Measurements from ENCODE around the gene SPRR5.

The SPRR5 gene, protein sequence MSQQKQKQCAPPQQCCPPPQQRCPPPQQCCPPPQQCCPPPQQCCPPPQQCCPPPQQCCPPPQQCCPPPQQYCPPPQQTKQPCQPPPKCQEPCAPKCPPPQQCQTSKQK

DNA sequence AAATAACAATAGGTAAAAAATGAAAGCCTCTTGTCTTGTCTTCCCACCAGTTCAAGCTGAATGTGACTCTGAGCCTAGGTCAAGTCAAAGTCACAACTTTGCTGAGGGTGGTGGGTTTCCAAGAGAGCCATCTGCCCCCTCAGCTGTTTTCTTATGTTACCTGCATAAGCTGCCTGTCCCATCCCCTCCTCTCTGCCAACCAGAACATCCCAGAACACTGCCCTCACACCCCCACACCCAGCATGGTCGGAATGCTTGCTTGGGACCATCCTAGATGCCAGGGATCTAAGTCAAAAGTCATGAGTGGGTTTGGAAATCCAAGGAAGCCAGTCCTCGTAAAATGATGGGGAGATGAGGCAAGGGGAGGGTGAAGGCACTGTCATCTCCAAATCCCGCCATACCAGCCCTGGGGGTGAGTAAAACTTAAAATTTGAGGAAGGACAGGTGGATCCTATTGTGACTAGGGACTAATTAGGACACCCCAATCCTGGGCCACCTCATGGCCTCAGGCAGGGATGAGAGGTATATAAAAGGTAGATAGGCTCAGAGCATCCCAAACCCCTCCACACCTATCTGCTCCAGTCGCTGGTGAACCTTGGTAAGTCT lies at the start of gene SPRR5:
Gene SPRR5 (plus strand): TSS at position 556 of the 606 bp plus-strand sequence. CDS start 1,349 bp downstream, outside the sequence.
- DNase-seq = no peak

DNA sequence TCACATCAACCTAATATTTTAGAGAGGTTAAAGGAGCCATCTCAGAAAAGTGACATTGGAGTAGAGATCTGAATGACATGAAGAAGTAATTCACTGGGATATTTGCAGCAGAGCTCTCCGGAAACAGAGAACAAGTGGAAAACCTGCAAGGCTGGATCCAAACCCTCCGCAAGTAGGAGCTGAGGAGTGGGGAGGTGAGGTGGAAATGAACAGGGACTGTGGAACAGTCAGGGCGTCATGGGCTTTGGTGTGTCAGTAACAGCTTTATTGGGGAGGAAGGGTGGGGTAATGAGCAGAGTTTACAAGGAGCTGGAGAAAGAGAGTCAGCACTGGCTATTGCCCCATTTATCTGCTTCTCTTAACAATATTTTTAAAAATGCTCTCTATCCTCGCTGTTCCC lies 48.0 kb upstream of the SPRR5 start:
- no peak for DNase-seq

DNA sequence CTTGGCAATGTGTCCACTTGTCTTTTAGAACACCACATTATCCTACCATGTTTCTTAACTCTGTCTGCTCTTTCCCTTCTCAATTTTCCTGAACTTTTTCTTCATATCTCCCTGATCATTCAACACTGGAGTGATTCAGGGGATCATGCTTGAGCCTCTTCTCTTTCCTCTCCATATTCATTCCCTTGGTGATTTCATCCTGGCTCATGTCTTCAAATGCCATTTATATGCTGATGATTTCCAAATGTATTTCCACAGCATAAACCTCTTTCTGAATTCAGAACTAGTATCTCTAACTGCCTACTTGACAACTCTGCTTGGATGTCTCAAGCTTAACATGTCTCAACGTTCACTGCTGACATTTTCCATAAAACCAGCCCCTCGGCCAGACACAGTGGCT lies 47.1 kb upstream of the SPRR5 start:
- DNase-seq = no peak

DNA sequence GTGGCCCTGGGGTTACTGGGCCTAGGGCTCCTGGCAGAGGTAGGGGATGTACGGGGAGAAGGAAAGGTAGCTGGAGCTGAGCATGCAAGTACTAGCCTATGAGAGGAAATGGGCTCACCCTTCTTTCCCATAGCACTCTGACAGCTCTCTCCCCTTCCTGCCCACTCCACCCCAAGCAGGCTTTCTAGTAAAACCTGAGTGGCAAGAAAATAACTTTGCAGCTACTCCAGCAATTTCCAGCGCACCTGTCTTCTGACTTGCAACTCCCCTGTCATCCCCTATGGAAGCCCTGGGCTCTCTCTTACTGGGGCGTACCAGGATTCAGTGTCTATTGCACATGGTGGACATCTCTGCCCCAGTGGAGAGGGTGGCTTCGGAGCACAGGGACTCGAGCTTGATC lies 45.4 kb upstream of the SPRR5 start:
- no peak for DNase-seq

DNA sequence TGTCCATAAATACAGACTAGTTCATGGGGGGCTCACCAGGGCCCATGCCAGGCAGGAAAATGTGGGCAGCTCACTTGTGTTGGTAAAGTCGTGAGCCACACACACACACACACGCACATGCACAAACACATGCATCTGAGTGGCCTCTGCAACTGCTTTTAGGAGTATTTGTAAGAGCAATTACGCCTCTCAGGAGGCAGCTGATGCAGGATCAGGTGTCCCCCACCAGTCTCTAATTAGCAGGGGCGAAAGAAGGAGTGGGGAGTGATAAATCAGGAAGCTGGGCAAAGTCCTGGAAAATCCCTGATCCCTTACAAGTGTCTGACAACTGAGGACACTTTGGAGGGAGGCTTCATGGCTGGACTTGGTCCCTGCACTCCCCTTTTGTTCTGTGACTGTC lies 44.4 kb upstream of the SPRR5 start:
- no peak for DNase-seq

DNA sequence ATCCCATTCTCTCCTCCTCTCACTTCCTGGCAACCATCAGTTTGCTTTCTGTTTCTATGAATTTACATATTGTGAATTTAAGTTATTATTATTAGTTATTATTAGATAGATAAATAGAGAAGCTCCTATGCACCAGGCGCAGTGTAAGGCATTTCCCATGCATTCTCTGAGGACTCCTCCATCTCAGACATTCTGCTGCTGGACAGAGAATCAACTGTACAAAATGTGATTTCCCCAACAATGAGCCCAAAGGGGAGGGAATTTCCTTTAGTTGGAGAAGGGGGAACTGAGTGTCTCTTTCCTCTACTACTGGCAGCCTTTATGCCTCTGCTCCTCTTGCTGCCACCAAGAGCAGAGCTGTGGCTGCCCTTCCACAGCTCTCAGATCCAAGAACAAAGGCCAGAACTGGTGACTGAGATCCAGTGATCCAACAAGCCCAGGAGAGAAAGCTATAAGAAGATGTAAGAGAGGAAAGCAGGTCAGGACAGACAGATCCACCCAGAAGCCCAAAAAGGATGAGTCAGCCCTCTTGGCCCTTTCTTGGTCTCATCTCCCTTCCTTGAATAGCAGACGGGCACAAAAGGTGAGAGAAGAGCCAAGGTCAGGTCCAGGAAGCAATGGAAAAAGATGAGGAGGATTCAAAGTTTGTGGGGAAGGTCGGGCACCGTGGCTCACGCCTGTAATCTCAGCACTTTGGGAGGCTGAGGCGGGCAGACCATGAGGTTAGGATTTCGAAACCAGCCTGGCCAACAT lies 42.1 kb upstream of the SPRR5 start:
- no peak for DNase-seq

DNA sequence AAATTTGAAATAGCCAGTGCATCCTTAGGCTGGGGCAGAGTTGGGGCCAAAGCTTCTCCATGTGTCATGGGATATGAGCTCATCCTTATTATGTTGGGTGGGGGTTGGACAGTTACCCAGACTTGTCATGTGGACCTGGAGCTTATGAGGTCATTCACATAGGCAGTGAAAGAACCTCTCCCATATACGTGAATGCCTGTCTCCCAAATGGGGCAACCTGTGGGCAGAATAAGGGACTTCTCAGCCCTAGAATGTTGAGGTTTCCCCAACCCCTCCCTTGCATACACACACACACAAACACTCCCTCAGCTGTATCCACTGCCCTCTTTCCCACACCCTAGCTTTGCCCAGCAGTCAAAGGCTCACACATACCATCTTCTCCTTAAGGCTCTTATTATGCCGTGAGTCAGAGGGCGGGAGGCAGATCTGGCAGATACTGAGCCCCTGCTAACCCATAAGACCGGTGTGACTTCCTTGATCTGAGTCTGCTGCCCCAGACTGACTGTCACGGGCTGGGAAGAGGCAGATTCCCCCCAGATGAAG lies 40.9 kb upstream of the SPRR5 start:
- DNase-seq = no peak

DNA sequence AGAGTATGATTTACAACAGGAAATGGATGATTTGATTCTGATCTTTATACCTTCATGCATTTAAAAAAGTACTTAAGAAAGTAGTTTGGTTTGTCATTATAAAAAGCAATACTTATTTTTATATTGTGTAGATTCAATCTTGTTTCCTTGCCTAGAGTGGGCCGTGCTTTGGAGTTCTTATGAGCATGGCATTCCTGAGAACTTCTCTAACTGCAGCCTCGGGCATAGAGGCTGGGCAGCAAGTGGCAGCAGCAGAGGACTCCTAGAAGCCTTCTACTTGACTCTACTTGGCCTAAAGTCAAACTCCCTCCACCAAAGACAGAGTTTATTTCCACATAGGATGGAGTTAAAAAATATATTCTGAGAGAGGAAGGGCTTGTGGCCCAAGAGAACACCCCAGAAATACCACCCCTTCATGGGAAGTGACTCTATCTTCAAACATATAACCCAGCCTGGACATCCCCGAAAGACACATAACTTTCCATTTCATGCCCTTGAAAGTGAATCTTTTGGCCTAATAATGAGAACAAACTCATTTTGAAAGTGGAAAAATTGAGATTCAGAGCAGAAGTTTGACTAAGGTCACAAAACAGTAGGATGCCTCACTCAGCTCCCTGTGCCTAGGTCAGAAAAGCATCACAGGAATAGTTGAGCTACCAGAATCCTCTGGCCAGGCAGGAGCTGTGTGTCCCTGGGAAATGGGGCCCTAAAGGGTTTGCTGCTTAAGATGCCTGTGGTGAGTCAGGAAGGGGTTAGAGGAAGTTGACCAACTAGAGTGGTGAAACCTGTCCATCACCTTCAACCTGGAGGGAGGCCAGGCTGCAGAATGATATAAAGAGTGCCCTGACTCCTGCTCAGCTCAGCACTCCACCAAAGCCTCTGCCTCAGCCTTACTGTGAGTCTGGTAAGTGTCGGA lies 39.1 kb upstream of the SPRR5 start, which contains the start of gene IVL:
Gene IVL (plus strand): TSS at position 861 of the 916 bp plus-strand sequence. CDS start 1,252 bp downstream, outside the sequence.
- no peak for DNase-seq

DNA sequence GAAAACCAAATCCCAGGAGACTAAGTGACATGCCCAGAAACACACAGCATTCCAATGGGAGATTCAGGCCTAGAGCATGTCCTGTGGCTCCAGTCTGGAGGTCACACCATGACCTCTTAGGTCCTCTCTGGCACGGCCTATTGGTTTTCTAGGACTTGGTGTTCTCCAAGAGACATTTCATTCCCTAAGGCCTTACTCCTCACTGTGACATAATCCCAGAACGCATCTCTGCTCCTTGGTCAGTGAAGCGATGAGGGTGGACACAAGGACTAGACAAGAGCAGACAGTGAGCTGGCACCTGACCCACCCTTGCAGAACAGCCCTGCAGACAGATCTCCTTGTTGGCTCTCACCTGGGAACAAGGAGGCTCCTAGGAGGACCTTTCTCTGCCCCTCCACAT lies 37.8 kb upstream of the SPRR5 start:
- no peak for DNase-seq

DNA sequence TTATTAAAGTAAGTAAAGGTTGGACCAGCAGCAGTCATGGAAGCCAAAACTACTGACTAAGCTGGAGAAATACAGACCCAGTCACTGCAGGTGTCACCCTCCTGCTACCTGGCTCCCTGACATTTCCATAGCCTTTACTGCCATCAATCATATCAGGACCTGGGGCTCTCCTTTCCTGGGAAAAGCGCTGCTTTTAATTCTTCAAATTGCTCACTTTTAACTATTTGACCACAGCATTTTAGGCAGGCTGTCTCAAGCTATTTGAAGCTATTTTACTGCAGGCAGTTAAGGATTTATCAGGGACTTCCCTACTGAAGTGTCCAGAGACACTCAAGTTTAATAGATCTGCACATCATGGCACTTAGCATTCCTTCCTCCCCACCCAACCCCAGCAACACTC lies 34.5 kb upstream of the SPRR5 start:
- no peak for DNase-seq

DNA sequence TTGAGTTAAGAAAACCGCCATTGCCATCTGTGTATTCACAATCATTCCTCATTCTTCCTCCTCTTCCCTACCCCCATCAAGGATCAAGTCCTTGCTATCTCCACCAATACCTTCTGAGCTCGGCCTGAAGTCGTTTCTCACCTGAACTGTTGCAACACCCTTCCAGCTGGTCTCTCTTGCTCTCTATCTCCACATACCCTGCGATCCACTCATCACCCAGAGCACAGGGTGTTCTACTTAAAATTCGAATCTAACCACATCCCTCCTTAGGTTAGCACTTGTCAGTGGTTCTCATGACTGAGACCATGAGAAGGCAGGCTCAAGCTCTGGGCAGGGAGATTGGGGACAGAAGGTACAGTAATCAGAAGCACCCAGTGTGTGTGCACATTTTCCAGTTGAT lies 34.1 kb upstream of the SPRR5 start:
- DNase-seq = no peak

DNA sequence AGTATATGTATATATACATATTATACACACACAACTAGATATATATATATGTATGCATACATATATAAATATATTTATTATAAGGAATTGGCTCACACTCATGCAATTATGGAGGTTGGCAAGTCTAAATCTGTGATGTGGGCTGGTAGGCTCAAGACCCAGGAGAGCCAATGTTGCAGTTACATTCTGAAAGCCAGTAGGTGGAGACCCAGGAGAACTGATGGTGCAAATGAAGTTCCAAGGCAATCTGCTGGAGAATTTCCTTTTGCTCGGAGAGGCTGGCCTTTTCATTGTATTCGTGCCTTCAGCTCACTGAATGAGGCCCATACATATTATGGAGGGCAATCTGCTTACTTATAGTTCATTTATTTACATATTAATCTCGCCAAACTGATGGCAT lies 29.2 kb upstream of the SPRR5 start:
- DNase-seq = no peak

DNA sequence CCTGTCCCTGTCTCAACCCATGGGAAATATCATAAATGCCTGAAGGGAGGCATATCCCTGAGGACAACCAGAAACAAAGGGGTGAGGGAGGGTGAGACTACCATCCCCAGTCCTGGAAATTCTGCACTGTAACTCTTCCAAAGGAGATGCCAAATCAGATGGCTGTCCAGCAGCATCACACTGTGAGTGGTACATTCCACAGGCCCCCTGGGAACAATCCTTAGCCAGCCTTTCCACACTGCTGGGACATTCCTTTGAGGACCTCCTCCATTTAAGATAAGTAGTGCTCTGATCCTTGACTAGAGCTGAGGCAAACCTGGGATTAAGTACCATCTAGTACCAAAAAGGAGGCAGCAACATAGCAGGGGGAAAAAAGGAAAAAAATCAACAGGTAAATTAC lies 27.9 kb upstream of the SPRR5 start:
- DNase-seq = no peak

DNA sequence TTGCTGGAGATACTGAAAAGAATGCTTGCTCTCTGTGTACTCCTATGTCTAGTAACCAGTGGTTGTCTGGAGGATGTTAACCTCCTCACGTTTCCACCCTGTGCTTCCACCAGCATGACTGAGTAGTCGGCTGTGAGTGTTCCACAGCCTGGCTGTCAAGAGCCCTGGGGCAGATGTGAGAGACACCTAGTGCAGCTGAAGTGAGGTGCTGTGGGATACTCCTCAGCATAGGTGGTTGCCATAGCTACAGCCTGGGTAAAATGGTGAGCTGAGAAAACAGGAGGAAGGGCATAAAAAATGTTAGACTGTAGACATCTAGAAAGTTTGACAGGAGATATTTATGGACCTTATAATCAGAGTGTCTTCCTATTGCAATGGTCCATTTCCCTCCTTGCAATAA lies 22.8 kb upstream of the SPRR5 start:
- no peak for DNase-seq

DNA sequence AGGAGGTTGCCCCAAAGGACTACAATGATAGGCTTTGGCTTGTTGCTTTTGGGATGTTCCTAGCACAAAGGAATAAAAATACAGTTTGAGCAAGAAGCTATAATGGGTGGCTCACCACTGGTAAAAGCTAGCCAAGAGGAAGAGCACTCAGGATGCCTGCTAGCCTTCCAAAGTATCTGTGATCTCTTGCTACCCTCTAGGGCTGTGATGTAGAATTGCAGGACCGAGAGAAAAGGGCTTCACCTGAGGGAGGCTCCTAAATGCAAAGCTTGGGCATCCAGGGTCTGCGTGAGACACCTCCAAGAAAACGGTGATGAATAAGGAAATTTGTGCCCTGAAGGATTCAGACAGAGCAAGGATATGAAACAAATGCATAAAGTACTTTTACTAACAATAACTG lies 20.9 kb upstream of the SPRR5 start:
- DNase-seq = no peak

DNA sequence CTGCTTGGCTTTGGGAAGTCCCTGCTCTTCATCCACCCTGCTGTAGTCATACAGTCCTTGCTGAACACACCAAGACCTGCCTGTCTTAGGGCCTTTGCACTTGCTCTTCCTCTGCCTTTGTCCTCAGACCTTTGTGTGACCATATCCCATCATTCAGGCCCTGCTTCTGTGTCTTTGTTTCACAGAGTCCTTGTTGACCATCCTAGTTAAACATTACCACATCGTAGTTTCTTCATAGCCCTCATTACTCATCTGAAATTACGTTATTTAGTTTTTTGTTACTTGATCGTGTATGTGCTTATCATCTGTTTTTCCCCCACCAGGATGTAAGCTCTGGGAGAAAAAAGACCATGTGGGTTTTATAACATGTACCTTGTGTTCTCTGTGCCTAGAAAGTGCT lies 18.3 kb upstream of the SPRR5 start:
- DNase-seq = no peak

DNA sequence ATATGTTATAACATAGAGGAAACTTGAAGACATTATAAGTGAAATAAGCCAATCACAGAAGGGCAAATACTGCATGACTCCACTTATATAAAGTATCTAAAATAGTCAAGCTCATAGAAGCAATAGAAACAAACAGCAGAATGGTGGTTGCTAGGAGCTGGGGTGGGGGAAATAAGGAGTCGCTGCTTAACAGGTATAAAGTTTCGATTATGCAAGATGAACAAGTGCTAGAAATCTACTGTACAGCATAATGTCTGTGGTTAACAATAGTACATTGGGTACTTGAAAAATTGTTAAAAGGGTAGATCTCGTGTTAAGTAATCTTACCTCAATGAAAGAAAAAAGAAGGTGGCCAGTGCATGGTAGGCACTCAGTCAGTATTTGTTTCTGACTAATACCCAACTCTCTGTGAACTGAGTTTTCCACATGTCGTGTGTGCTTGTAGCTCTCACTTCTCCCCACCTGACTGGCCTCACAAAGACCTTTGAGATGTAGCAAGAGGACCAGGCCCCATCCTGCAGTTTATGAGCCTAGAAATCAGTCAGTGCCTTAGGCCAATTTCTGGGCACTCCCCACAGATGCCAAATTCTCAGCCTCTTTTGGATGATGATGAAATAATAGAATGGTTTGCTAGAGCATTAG lies 14.7 kb upstream of the SPRR5 start:
- DNase-seq = no peak

DNA sequence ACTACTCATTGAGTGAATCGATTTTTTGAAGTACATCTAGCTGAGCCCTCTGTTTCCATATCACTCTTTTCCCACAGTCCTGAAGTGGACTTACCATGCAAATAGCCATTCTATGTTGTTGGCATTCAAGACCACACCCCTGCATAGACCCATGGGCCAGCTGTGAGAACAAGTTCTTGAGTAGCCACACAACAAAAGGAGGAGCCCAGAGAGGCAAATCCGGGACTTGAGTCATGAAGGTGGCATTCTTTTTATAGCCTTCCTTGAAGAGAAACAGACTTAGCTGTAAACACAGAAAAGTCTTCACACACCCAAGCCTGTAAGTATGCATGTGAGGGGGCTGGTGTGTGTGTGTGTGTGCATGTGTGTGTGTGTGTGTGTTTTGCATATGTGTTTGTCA lies 13.8 kb upstream of the SPRR5 start:
- DNase-seq = no peak

DNA sequence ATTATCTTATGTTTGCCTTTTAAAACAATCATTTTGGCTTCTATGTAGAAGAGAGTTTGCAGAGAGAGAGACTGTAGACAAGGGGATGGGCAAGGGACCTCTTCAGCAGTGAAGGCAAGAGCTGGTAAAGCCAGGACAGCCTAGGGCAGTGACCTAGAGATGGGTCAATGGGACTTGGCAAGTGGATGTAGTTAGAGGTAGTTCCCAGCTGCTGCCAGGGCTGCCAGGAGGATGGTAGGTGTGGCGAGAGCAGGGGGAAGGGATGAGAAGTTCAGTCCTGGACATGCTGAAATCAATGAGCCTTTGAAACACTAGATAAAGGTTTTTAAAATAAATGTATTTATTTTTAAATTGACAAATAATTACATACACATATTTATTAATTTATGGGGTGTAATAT lies 6.4 kb upstream of the SPRR5 start:
- no peak for DNase-seq

DNA sequence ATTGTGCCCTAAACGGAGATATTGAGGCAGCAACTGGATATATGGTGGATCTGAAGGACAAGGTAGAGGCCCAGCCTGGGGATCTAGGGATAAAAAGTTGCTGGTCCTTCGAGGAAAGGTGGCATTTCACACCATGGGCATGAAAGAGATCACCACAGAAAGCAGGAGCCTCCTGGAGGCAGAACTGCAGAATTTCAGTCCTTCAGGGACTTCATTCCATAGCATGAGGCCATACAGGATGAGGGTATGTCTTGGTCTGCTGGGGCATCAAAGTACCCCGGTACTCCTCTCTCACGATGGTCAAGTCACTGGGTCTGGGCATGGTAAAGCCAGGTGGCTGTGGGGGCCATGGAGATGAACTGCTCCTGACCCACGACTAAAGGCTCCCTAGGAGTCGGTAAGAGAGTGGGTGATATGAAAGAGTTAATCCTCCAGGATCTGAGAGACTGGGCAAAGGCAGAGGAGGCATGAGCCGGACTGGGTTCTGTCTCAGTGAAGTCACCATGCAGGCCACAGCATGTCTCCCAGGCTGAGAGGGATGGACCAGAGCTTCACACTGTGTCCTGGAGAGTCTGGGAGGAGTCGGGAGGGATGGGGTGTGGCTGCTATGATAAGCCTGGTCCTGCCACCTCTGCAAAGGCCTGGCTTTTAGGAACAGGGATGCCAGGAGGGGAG lies 5.8 kb upstream of the SPRR5 start:
- no peak for DNase-seq

DNA sequence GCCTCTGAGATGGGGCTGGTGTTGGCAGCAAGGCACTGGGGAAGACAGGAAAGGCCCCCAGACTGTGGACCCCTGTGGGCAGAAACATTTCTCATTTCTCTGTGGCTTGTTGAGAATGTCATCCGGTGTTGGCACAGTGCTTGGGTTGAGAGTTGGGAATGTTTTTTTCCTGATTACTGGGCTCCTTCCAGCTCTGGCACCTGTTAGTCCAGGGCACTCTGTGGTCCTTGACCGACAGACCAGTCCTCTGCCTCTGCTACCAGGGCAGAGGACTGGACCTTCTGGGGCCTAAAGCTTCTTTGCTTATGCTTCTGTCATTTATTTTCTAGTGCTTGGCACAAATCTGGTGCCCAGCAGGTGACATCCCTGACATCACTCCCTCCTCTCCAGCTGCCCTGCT lies 4.8 kb upstream of the SPRR5 start:
- no peak for DNase-seq

DNA sequence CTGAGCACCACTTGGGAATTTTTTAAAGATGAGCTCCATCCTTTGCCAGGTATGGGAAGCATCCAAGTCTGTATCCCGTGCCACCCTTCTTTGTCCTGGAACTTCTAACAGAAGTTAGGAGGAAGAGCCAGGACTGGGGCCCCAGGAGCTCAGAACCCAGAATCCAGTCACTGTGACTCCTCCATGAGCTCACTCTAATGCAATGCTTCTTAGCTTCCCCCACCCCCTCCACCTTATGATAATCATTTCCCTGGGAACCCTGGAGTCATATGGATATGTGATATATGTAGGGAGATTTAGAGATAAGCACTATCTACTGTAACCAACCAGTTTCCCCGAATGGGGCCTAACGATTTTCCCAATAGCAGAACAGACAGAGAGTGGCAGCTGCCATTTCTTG lies 758 bp upstream of the SPRR5 start:
- no peak for DNase-seq

Data from activated CD4-positive, alpha-beta T cell treated with anti-CD3 and anti-CD28 coated beads for 4 hours (primary cell).